Measurements from ENCODE around the gene KDM6B.
A peak's percentile ranks its signal among the peaks of the same experiment; 100 is the strongest.
"Not testable (repeated sequence)": the region's sequence is repeated elsewhere in the genome, so short reads cannot be mapped to it uniquely, and the experiment has no call there.

The KDM6B gene

GRCh38 chr17:7833795-7834541 lies at the start of gene KDM6B:
KDM6B (plus strand) TSS chr17:7834217; CDS start chr17:7845555, 11,338 bp downstream.
- peak; percentile 85 for DNase-seq

GRCh38 chr17:7786866-7787265 lies 47.2 kb upstream of the KDM6B start:
- no peak for DNase-seq

- DNase-seq = no peak
Observed at GRCh38 chr17:7789131-7789530, 44.9 kb upstream of the KDM6B start.

- DNase-seq = no peak
Observed at GRCh38 chr17:7790150-7790549, 43.9 kb upstream of the KDM6B start.

- DNase-seq = no peak
Observed at GRCh38 chr17:7792611-7793010, 41.4 kb upstream of the KDM6B start.

- DNase-seq = no peak
Observed at GRCh38 chr17:7794075-7794663, 39.8 kb upstream of the KDM6B start.

- no peak for DNase-seq
Observed at GRCh38 chr17:7797976-7798375, 36.0 kb upstream of the KDM6B start.

GRCh38 chr17:7798839-7799238 lies 35.2 kb upstream of the KDM6B start:
- DNase-seq = no peak

- no peak for DNase-seq
Observed at GRCh38 chr17:7803981-7804380, 30.0 kb upstream of the KDM6B start.

GRCh38 chr17:7806587-7806986 lies 27.4 kb upstream of the KDM6B start:
- no peak for DNase-seq

- no peak for DNase-seq
Observed at GRCh38 chr17:7807206-7807605, 26.8 kb upstream of the KDM6B start.

- no peak for DNase-seq
Observed at GRCh38 chr17:7809086-7809790, 24.8 kb upstream of the KDM6B start.

- DNase-seq = not testable (repeated sequence)
Observed at GRCh38 chr17:7809791-7810343, 24.1 kb upstream of the KDM6B start.

GRCh38 chr17:7811251-7811650 lies 22.8 kb upstream of the KDM6B start:
- no peak for DNase-seq

- no peak for DNase-seq
Observed at GRCh38 chr17:7814969-7815368, 19.0 kb upstream of the KDM6B start.

- no peak for DNase-seq
Observed at GRCh38 chr17:7816926-7817642, 16.9 kb upstream of the KDM6B start.

- DNase-seq = no peak
Observed at GRCh38 chr17:7817643-7817964, 16.4 kb upstream of the KDM6B start.

- DNase-seq = no peak
Observed at GRCh38 chr17:7818026-7818425, 16.0 kb upstream of the KDM6B start.

- DNase-seq = no peak
Observed at GRCh38 chr17:7818746-7819645, 15.0 kb upstream of the KDM6B start.

- DNase-seq = no peak
Observed at GRCh38 chr17:7820231-7820630, 13.8 kb upstream of the KDM6B start.

- DNase-seq = no peak
Observed at GRCh38 chr17:7822126-7822525, 11.9 kb upstream of the KDM6B start.

GRCh38 chr17:7823581-7824001 lies 10.4 kb upstream of the KDM6B start:
- DNase-seq = no peak

Data from activated CD4-positive, alpha-beta T cell treated with anti-CD3 and anti-CD28 coated beads, Interleukin-2, amount 50 U/mL, for 16 hours (primary cell).